Measurements from ENCODE around the gene PCGF1.

Gene PCGF1

DNA sequence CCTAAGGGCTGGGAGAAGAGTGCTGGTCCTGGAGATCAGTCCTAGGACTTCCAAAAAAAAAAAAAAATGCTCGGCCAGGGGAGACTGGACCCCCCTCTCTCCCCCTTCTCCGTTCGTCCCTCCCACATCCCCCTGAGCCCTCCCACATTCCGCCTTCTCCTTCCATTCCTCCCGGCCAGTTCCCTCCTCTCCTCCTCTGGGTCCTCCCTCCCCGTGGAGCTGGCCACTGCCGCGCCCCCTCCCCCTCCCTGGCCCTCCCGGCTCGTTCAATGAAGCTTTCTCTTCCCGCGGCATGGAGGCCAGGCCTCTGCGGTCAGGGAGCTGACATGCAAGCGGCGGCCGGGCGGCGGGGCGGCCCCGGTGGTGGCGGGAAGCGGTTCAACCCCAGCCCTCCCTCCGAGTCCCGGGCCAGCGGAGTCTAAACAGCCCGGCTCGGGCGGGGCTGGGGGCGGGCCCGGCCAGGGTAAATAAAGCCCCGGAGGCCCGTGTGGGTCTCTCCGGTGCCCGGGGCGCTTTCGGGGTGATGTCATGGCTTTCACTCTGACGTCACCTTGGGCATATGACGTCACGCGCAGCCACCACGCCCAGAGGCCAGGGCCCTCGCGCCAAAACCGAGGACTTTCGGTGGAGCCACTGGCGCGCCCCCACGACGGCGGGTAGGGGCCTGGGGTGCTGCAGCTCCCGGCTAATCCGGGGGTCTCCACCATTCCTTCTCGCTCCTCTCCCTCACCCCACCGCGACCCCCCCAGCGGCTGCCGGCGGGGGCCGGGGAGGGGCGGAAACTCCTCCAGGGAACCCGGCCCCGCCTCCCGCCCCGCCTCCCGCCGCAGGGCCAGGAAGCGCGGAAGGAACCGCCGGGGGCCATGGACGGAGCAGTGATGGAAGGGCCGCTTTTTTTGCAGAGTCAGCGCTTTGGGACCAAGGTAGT is 46.7 kb upstream of the PCGF1 start, which contains the start of the genes DOK1 and LOXL3 (continued):
- TF ChIP-seq, protein P1, sequence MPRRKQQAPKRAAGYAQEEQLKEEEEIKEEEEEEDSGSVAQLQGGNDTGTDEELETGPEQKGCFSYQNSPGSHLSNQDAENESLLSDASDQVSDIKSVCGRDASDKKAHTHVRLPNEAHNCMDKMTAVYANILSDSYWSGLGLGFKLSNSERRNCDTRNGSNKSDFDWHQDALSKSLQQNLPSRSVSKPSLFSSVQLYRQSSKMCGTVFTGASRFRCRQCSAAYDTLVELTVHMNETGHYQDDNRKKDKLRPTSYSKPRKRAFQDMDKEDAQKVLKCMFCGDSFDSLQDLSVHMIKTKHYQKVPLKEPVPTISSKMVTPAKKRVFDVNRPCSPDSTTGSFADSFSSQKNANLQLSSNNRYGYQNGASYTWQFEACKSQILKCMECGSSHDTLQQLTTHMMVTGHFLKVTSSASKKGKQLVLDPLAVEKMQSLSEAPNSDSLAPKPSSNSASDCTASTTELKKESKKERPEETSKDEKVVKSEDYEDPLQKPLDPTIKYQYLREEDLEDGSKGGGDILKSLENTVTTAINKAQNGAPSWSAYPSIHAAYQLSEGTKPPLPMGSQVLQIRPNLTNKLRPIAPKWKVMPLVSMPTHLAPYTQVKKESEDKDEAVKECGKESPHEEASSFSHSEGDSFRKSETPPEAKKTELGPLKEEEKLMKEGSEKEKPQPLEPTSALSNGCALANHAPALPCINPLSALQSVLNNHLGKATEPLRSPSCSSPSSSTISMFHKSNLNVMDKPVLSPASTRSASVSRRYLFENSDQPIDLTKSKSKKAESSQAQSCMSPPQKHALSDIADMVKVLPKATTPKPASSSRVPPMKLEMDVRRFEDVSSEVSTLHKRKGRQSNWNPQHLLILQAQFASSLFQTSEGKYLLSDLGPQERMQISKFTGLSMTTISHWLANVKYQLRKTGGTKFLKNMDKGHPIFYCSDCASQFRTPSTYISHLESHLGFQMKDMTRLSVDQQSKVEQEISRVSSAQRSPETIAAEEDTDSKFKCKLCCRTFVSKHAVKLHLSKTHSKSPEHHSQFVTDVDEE (CRISPR knock-in tag; IDR thresholded peaks at IDR 0.05): peak; percentile 78; the same call in 1 of the 2 replicates
- TF ChIP-seq OSR1 (CRISPR knock-in tag; IDR thresholded peaks at IDR 0.05): no peak
- TF ChIP-seq GLIS3 (CRISPR knock-in tag; IDR thresholded peaks at IDR 0.05): 0 out of 2 replicates have a peak, but pooled peaks have one; percentile 33
- no peak for TF ChIP-seq ZFP30 (CRISPR knock-in tag; IDR thresholded peaks at IDR 0.05)
- no peak for TF ChIP-seq TOX (CRISPR knock-in tag; IDR thresholded peaks at IDR 0.05; ENCODE audit: borderline replicate concordance)
- no peak for TF ChIP-seq TCF4 (CRISPR knock-in tag; IDR thresholded peaks at IDR 0.05; ENCODE audit: borderline replicate concordance)
- 0 out of 2 replicates have a peak, but pooled peaks have one; percentile 45 for TF ChIP-seq CSDC2 (CRISPR knock-in tag; IDR thresholded peaks at IDR 0.05)
- no peak for TF ChIP-seq PPARA (CRISPR knock-in tag; IDR thresholded peaks at IDR 0.05; ENCODE audit: borderline replicate concordance)
- TF ChIP-seq, protein P2, sequence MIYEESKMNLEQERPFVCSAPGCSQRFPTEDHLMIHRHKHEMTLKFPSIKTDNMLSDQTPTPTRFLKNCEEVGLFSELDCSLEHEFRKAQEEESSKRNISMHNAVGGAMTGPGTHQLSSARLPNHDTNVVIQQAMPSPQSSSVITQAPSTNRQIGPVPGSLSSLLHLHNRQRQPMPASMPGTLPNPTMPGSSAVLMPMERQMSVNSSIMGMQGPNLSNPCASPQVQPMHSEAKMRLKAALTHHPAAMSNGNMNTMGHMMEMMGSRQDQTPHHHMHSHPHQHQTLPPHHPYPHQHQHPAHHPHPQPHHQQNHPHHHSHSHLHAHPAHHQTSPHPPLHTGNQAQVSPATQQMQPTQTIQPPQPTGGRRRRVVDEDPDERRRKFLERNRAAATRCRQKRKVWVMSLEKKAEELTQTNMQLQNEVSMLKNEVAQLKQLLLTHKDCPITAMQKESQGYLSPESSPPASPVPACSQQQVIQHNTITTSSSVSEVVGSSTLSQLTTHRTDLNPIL (CRISPR knock-in tag; IDR thresholded peaks at IDR 0.05; ENCODE audit: low read depth): no peak
- TF ChIP-seq ZNF565 (CRISPR knock-in tag; conservative IDR thresholded peaks at IDR 0.05; ENCODE audit: low read depth): no peak

DNA sequence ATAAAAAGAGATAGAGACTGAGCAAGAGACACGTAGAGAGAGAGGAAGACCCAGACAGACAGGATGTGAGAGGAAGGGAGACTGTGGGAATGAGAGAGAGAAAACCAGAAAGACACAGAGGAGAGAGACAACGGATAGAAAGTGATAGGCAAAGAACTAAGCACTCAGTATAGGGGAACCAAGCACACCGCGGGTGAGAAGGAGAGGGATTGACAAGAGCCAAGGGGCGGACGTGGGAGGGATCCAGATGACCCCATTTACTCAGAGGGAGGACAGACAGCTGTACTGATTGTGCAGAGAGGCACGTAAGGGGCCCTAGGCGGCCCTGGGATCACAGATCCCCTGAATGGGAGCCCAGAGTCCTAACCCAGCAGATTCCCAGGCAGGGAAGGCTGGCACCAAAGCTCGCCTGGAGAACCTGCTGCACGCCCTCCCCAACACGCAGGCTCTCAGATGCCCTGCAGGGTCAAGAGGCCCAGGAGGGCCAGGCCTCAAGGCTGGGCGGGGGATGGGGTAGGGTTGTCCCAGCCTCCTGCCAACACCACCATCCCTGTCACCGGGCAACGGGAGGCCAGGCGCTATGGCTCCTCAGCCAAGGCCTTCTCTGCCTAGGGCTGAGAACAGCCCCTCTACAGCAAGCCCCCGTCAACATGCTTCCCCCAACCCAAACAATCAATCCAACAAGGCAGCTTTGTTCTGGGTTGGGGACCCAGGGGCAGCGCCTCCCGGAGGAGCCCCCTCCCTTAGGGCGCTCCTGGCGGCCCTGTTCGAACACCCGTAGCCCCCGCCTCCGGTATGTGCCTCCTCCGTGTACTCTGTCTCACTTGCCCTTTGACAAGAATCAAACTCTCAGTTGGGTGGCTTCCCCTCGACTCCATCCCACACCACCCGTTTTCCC is 45.7 kb upstream of the PCGF1 start:
- ATAC-seq: peak; percentile 30

More for the DNA sequence above, 45.7 kb upstream of the PCGF1 start:
- TF ChIP-seq, protein P3, sequence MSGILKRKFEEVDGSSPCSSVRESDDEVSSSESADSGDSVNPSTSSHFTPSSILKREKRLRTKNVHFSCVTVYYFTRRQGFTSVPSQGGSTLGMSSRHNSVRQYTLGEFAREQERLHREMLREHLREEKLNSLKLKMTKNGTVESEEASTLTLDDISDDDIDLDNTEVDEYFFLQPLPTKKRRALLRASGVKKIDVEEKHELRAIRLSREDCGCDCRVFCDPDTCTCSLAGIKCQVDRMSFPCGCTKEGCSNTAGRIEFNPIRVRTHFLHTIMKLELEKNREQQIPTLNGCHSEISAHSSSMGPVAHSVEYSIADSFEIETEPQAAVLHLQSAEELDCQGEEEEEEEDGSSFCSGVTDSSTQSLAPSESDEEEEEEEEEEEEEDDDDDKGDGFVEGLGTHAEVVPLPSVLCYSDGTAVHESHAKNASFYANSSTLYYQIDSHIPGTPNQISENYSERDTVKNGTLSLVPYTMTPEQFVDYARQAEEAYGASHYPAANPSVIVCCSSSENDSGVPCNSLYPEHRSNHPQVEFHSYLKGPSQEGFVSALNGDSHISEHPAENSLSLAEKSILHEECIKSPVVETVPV (CRISPR knock-in tag; IDR thresholded peaks at IDR 0.05): no peak
- TF ChIP-seq GLIS3 (CRISPR knock-in tag; IDR thresholded peaks at IDR 0.05) (no peak), ZC3H10 (CRISPR knock-in tag; IDR thresholded peaks at IDR 0.05) (no peak), ZNF8 (CRISPR knock-in tag; IDR thresholded peaks at IDR 0.05) (no peak), ZFP3 (CRISPR knock-in tag; IDR thresholded peaks at IDR 0.05) (no peak), TCF4 (CRISPR knock-in tag; IDR thresholded peaks at IDR 0.05; ENCODE audit: borderline replicate concordance) (no peak), CSDC2 (CRISPR knock-in tag; IDR thresholded peaks at IDR 0.05) (no peak), BACH2 (CRISPR knock-in tag; IDR thresholded peaks at IDR 0.05; ENCODE audit: borderline replicate concordance) (no peak), ARNTL (CRISPR knock-in tag; IDR thresholded peaks at IDR 0.05; ENCODE audit: borderline replicate concordance, low read depth) (no peak), RARB (CRISPR knock-in tag; IDR thresholded peaks at IDR 0.05) (no peak)
- TF ChIP-seq, protein P2 (CRISPR knock-in tag; IDR thresholded peaks at IDR 0.05; ENCODE audit: low read depth): no peak
- TF ChIP-seq, protein P4, sequence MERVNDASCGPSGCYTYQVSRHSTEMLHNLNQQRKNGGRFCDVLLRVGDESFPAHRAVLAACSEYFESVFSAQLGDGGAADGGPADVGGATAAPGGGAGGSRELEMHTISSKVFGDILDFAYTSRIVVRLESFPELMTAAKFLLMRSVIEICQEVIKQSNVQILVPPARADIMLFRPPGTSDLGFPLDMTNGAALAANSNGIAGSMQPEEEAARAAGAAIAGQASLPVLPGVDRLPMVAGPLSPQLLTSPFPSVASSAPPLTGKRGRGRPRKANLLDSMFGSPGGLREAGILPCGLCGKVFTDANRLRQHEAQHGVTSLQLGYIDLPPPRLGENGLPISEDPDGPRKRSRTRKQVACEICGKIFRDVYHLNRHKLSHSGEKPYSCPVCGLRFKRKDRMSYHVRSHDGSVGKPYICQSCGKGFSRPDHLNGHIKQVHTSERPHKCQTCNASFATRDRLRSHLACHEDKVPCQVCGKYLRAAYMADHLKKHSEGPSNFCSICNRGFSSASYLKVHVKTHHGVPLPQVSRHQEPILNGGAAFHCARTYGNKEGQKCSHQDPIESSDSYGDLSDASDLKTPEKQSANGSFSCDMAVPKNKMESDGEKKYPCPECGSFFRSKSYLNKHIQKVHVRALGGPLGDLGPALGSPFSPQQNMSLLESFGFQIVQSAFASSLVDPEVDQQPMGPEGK (CRISPR knock-in tag; IDR thresholded peaks at IDR 0.05; ENCODE audit: borderline replicate concordance): no peak

Data from SK-N-SH treated with all-trans-retinoic acid at 6 μM for 48 hours (cell line).